Glomerular endothelial cell (primary cell): ENCODE measurements around the gene ELAPOR1. TPM values are rescaled to one million over a fixed set of nuclear protein-coding genes. Genes with fewer than 3 reads are reported as not detected.
"Not testable (repeated sequence)": the region's sequence is repeated elsewhere in the genome, so short reads cannot be mapped to it uniquely, and the experiment has no call there.

Experiments used
- DNase-seq: peaks from one replicate; pipeline ENCODE4 v3.0.0-alpha.2; 2011; ENCODE audit warnings: low read depth, low spot score; ENCODE audit errors: extremely low read depth
- total RNA-seq: library from RNA; depleted of rRNA; stranded (reverse); fragments of >200 nt; gene quantifications from 2 replicates; pipeline ENCODE4 v1.2.3, GENCODE V29; 2015

The ELAPOR1 gene
- total RNA-seq, 1 donor from 2014 or later = 0.41 TPM

DNA sequence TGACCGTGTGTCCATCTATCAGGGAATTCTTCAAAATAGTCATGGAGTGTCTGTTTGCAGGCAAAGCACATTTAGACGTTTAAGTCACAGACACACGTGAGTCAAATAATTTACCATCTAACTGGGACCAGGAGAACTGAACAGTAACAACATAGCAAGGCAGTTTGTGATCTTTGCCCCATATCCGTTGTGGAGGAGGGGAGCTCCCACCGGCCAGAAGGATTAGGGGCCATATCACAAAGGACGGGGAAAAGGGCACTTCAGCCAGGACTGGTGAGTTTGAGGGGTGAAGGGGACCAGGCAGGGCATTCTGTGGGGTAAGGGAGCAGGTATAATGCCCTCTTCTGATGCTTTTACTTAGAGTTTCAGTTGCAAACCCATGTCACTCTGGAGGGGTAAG lies 22.9 kb downstream of the ELAPOR1 start:
- no peak for DNase-seq

DNA sequence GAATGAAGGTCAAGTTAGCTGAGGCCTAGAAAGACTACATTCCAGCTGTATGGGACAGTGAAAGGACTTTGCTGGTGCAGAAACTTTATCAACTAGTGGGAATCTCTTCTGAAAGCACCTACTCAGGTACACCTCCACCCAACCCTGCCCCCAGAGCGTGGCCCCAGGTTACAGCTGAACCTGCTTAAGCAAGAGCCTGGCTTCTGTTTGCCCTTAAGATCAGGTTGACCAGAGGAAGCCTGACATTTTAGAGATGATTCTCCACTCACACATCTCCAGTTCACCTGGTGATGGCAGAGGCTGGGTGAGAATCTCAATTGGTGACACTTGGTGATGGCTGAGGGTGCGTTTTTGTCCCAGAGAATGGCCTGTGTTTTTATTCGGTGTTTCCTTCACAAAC lies 24.0 kb downstream of the ELAPOR1 start:
- DNase-seq = no peak

DNA sequence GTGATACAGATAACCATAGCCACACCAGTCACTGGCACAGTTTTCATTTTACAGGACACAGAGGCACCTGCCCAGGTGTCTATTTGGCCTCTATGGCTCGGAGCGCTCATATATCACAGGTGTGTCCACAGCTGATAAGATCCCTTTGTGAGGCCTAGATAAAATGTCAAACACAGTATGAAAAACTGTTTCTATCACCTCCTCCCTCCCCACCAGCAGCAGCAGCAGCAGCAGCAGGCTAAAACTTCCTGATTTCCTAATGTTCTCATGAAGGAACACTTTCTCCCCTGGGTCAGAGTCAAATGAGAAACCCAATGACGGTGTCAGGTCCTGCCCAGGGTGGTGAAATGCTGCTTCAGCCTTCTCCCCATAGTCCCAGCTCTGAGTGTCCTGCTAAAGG lies 24.4 kb downstream of the ELAPOR1 start:
- no peak for DNase-seq

DNA sequence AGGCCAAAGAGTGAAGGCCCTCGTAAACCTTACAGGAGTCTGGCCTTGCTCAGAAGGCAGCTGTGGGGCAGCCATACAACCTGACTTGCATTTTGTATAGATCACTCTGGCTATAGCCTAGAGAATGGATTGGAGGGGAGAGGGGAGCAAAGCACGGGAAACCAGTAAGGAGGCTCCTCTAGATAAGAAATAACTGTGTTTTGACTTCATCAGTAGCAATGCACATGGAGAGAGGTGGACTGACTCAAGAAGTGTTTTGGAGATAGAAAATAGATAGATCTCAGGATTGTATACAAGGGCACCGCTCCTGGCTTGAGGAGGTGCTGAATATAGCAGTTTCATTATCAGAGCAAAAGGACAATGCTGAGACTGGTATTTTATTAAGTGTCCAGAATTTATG lies 26.5 kb downstream of the ELAPOR1 start:
- no peak for DNase-seq

DNA sequence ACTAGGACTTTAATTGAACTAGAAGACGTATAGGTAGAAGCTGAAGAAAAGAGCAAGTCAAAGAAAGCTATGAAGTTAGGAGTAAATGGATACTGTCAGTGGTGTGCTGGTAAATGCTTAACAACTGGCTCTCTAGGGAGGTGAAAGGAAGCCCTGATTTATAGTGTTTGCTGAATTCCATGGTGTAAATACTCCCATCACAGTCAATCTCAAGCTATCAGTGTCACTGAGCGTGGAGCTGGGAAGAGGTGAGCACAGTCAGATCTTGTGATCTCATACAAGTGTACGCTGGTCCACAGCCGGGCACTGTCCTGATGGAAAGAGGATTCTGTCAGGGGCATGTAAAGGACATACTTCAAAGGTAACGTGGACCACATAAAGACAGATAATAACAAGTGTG lies 28.3 kb downstream of the ELAPOR1 start:
- no peak for DNase-seq

DNA sequence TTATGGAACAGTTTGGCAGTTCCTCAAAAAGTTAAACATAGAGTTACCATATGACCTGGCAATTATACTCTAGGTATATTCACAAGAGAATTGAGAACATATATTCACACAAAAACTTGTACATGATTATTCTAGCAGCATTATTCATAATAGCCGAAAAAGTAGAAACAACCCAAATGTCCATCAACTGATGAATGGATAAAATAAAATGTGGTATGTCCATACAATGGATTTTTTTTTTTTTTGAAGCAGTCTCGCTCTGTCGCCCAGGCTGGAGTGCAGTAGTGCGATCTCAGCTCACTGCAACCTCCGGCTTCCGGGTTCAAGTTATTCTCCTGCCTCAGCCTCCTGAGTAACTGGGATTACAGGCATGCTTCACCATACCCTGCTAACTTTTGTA lies 28.8 kb downstream of the ELAPOR1 start:
- not testable (repeated sequence) for DNase-seq

DNA sequence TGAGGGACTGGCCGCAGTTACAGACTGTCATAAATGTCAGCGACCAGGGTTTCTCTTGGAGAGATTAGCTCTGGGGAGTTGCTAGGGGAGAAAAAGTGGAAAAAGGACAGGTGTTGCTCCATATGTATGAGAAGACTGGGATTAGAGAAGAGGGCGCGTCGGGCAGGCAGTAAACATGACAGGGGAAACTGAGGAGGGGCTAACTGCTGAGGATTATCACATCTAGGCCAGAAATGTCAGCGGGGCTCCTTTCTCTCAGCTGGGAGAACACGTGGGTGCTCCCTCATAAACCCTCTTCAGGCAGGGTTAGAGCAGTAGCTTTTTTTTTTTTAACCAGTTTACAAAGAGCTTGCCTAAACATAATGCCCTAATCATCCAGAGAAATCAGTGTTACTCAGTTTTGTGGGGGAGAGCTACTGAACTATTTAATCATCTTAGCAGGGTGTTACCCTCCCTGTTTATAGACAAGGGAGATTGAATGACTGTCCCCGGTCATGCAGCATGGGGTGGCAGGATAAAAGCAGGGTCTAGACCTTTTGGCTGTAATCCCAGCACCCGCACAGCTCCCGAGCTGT lies 35.2 kb downstream of the ELAPOR1 start:
- no peak for DNase-seq

DNA sequence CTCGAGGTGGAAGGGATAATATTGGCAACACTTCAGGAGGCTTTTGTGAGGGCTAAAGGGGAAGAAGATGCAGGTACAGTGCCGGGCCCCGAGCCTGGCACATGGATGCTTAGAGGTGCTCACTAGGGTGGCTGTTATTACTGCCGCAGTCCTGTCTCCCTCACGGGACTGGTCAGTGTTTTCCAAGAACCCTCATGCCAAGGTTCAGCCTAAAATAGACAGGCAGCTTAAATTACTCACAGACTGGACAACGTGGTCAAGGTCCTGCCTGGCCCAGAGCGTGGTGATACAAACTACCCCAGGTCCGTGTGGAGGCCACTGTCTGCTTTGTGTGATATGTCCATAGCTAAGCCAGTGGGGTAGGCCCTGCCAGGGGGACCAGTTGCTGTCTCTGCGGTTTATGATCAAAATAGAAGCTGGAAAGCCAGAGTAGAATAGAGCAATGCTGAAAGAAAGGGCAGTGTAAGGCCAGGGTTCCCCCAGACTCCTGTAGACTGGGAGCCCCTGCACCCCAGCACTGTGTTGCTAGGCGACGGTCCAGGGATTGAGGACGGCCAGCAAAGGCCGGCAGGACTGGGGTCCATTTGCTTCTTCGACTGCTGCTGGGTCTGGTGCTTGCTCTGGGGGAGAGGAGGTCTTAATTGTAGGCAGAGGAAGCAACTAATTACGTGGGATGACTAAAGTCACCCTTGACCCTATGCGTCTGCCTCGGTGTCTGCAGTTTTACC lies 36.1 kb downstream of the ELAPOR1 start:
- DNase-seq = no peak

DNA sequence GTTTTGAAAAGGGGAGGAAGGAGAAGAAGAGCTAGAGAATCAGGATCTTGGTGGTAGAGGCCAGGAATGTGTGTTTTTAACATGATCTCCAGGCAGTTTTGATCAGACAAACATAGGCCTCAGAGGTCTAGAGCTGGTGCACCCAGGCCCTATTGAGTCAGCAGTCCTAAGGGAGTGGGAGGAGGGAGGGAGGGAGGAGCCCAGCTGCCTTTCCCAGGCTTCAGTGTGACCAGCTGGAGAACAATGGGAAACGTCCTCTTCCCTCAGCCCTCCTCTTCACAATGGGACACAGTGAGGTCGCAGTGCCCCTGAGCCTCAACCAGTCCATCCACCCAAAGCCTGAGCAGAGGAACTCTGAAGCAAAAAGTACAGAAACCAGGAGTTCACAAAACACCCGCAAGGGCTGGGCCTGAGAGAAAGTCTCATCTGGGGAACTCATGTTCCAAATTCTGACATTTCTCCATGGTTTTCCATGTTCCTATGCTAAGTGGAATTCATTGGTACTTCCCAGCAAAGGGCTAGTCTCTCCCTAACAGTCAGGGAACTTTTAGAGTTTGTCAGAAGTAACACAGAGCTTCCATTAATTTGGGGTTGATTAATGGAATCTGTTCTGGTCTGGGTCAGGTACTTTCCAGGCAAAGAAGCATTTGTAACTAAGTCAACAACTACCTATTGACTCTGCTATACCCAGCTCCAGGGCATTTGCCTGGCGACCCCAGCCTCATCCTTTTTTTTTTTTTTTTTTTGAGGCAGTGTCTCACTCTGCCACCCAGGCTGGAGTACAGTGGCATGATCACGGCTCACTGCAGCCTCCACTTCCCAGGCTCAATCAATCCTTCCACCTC lies 37.5 kb downstream of the ELAPOR1 start:
- peak; percentile 12 for DNase-seq

DNA sequence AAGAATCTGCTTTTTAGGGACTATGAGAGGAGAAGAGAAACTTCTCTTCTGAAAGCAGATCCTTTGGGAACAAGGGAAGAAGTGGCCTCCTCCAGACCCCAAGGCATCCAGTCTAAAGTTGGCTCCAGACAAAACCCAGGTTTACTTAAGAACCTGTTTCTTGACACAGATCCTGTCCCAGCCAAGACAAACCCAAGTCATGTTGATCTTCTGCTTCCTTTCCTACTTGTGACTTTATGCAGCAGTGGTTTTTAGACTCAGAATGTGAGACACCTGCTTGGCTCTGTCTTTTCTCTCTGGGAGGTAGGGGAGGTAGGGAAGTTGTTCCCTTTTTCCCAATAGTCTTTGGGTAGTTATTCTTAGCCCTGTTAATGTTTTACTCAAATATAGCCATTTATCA lies 38.3 kb downstream of the ELAPOR1 start:
- no peak for DNase-seq

DNA sequence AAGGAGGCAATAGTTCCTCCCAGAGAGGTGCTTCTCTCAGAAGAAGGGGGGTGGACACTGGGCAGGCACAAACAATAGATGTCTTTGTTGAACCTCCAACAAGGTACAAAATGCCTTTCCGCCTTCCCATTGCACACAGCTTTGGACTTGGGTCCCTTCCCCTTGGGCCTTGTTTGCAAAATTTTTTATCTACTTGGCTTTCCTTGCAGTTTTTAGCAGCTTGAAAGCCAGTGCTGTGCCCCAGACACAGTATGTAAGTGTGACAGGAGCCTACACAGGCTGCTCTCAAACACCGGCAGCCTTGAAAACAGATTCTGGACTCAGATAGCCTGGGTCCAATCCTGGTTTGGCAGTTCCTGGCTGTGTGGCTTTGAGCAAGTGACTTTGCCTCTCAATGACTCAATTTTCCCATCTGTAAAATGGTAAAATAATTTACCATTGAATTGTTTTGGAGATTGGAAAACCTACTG lies 43.0 kb downstream of the ELAPOR1 start:
- DNase-seq = no peak

DNA sequence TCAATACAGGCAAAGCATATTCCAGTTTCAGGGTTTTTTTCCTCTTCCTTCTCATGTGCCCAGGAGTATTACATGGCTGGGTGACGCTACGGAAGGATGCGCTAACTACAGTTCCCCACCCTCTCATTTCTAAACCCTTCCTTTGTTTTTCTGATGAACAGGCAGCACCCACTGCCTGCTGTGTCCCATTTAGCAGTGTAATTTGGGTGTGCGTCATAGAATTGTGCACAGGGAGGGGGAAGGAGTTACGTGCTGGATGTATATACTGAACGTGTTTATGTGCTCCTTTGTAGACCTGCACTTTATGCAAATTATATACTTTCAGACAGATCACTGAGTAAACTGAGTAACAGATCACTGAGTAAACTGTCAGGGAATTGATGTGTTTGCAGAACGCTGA lies 44.5 kb downstream of the ELAPOR1 start:
- DNase-seq = no peak

DNA sequence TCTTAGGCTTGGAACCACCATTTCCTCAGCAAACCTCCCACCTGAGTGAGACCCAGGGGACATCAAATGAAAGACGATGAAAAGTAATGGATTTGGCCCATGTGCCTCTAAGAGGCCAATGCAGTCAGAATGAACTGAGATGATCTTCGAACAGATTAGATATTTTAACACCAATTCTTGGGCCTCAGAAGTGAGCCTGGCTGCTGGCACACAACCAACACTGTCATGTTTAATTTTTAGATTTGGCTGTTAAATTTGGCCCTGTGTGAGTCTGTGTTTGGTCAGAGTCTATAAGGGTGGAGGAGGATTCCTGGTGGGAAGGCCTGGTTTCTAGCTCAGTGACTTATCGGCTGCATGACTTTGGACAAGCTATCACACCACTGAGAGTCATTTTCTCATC lies 45.4 kb downstream of the ELAPOR1 start:
- DNase-seq = no peak

DNA sequence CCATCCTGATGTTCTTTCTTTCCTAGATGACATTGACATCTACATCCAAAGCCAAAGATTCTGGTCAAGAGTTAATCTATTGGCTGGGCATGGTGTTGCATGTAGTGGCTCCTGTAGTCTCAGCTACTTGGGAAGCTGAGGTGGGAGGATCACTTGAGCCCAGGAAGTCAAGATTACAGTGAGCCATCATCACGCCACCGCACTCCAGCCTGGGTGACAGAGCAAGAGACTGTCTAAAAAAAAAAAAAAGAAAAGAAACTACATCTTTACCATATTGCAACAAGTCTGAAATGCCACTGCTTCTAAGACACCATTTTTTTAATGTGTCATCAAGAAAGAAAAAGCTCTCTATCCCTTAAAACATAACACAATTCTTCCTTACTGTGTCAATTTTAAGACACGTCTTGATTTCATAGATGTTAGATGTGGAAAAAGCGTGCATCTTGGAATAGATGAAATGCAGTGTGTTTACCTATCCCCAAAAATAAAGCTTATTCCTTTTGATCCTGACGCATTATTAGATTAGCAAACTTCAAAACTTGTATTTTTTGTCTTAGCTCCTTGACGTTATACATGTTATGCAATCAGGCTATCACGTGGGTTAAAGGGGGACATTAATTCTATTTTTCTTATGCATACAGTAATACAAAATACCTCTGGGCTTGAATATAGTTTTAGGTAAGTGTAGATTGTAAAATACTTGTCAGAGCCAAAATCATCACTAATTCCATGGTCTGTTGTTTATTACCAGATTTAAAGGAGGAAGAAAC lies 46.3 kb downstream of the ELAPOR1 start:
- no peak for DNase-seq

DNA sequence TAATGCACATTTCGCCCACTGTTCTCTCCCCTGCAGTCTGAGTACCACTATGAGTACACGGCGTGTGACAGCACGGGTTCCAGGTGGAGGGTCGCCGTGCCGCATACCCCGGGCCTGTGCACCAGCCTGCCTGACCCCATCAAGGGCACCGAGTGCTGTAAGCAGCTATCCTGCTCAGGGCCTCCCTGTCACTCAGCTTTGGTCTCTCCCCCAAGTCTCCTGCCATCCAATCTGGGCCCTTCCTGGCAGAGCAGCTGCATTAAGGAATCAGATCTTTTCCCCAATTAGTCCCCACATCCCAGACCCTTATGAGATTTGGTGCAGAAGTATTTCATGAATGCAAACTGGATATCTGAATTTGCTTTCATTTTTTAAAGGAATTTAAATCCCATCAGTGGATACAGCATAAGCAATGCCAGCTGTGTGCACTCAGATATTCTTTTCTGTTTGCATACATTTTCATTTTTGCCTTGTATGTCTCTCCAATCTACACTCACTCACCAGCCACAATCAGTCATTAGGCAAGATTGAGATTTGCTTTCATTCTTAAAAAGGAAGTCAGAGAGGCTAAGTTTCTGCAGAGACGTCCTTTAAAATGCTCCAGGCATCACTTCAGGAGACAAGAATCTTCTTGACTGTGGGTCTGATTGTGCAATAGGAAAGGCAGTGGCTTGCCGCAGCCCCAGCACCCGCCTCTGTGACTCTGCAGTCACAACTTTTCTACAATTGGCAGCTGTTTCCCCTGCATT lies 48.1 kb downstream of the ELAPOR1 start:
- no peak for DNase-seq

DNA sequence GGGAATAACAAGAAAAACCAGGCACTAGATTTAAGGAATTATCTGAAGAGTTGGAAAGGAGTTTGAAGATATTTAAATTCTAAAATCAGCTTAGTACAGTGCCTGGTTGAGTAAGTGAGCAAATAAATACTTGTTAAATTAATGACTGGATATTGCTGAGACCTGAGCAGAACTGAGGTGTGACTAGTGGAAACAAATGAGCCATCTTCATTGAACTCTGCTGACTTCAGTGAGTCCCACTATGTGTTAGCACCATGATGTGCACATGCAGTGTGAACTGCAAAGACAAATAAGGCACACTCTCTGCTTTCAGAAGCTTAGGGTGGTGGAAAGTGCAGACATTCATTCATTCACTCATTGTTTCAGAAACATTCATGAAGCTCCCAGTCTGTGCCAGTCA lies 48.7 kb downstream of the ELAPOR1 start:
- no peak for DNase-seq

DNA sequence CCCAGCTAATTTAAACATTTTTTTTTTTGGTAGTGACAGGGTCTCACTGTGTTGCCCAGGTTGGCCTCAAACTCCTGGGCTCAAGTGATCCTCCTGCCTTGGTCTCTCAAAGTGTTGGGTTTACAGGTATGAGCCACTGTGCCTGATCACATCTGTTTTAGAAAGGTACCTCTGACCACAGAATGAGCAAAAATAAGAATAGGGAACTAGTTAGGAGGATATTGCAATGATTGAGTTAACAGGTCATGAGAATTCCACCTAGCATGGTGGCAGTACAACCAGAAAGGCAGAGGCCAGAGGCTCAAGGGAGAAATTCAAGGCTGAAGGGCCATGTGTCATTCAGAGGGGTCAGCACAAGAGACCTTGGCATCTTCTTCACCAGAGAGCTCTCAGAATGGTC lies 49.6 kb downstream of the ELAPOR1 start:
- no peak for DNase-seq
